ENCODE data around the gene FAM72A. TPM values are rescaled to one million over a fixed set of nuclear protein-coding genes. Genes with fewer than 3 reads are reported as not detected.

FAM72A gene
- total RNA-seq, 1 donor from 2014 or later, result 8.8 TPM

DNA sequence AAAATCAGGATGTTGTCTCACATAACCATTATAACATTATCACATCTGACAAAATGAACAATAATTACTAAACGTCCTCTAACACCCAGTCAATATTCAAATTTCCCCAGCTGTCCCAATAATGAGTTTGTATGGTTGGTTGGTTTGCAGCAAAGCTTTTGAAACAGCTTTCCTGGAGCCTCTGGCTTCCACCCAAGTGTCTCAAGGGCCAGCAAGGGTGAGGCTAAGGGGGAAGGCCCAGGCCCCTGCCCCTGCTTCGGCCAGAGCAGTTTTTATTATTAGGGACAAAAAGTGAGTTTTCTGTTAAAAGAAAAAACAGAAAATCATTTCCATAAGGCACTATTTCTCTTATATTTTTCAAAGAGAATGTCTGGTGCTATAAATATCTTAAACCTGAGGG lies 66.4 kb downstream of the FAM72A start:
- no peak overlapping the region for H3K9ac ChIP-seq (ENCODE audit: low read length)
- H2AFZ ChIP-seq (ENCODE audit: low read depth, low read length), result no peak overlapping the region
- H3K79me2 ChIP-seq (ENCODE audit: insufficient read depth, low read length), result no peaks in the 10 kb centered on the region
- H3K4me3 ChIP-seq (ENCODE audit: insufficient read depth, low read depth, low read length), result no peak overlapping the region
- H3K27me3 Mint-ChIP-seq (ENCODE audit: low read depth, unreplicated experiment), result peaks cover 28% of the 10 kb centered on the region
- no peak overlapping the region for H3K4me2 ChIP-seq (ENCODE audit: low read length)
- FAIRE-seq, result no peak
- no peaks in the 10 kb centered on the region for H3K4me1 Mint-ChIP-seq (ENCODE audit: low read depth, unreplicated experiment)
- H3K36me3 ChIP-seq (ENCODE audit: insufficient read depth, low read length), result no peaks in the 10 kb centered on the region
- H3K9me3 Mint-ChIP-seq (ENCODE audit: unreplicated experiment), result peaks cover 5% of the 10 kb centered on the region
- H4K20me1 ChIP-seq (ENCODE audit: insufficient read depth, low read length), result no peaks in the 10 kb centered on the region
- H3K27me3 ChIP-seq (ENCODE audit: insufficient read depth, low read length), result peaks cover 20% of the 10 kb centered on the region
- H3K27ac Mint-ChIP-seq (ENCODE audit: unreplicated experiment), result no peak overlapping the region
- H3K4me1 ChIP-seq (ENCODE audit: insufficient read depth, low read length), result no peaks in the 10 kb centered on the region
- no peak overlapping the region for H3K27ac ChIP-seq (ENCODE audit: low read depth, low read length)
- H3K9me3 ChIP-seq (ENCODE audit: insufficient read depth, low read depth, low read length), result no peaks in the 10 kb centered on the region
- H3K36me3 Mint-ChIP-seq (ENCODE audit: low read depth, unreplicated experiment), result no peaks in the 10 kb centered on the region
- no peak for DNase-seq (ENCODE audit: low read depth)
- no peak overlapping the region for H3K4me3 Mint-ChIP-seq (ENCODE audit: unreplicated experiment)
- TF ChIP-seq EZH2 (IDR thresholded peaks at IDR 0.05; ENCODE audit: insufficient read depth, low read length), result no peak
- TF ChIP-seq, protein P1, sequence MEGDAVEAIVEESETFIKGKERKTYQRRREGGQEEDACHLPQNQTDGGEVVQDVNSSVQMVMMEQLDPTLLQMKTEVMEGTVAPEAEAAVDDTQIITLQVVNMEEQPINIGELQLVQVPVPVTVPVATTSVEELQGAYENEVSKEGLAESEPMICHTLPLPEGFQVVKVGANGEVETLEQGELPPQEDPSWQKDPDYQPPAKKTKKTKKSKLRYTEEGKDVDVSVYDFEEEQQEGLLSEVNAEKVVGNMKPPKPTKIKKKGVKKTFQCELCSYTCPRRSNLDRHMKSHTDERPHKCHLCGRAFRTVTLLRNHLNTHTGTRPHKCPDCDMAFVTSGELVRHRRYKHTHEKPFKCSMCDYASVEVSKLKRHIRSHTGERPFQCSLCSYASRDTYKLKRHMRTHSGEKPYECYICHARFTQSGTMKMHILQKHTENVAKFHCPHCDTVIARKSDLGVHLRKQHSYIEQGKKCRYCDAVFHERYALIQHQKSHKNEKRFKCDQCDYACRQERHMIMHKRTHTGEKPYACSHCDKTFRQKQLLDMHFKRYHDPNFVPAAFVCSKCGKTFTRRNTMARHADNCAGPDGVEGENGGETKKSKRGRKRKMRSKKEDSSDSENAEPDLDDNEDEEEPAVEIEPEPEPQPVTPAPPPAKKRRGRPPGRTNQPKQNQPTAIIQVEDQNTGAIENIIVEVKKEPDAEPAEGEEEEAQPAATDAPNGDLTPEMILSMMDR (IDR thresholded peaks at IDR 0.05; ENCODE audit: insufficient read depth, low read depth, low read length), result no peak

Other genes with a start within 250 kb of the FAM72A start
- 6.6 and 8.1 TPM in 2 replicates for gene RAB7B, start 199.4 kb downstream of the FAM72A start, total RNA-seq
- gene CTSE, start 178.9 kb downstream of the FAM72A start, total RNA-seq, result not detected in 2 replicates
- gene RHEX, start 149.7 kb downstream of the FAM72A start, total RNA-seq, result not detected in 2 replicates
- gene AVPR1B, start 85.5 kb downstream of the FAM72A start, total RNA-seq, result not detected in 2 replicates
- gene SRGAP2, start 702 bp upstream of the FAM72A start, total RNA-seq, result 116 and 129 TPM in 2 replicates